Adipose tissue (tissue), 3 donors: Measurements from ENCODE around the gene MAF. TPM values are rescaled to one million over a fixed set of nuclear protein-coding genes. Genes with fewer than 3 reads are reported as not detected.

ENCODE experiments used
- H3K27ac ChIP-seq: one replicate; pipeline ENCODE4 v1.5.1; 2013; ENCODE audit warnings: low read depth, low read length
- WGBS, 3 donors: extraction: QIAGEN DNeasy Blood & Tissue Kit; methylation state at CpG; one replicate each; pipeline ENCODE4 v1.1.7; 2013; 5-methylcytosine and 5-hydroxymethylcytosine counted together
- polyA plus RNA-seq, 3 donors: library from polyadenylated mRNA; stranded (reverse); fragments of 200-250 nt; gene quantifications; one replicate each; pipeline ENCODE4 v1.2.3, GENCODE V29; 2013
- donor health status: healthy with polysubstance abuse.
- donor health status: Bipolar disorder and iron deficiency.
- donor health status: healthy.

The MAF gene
- polyA plus RNA-seq, 3 donors = 2.5 to 30.0 (median 11.7) TPM

- 40 to 78% (median 49%) methylated on average over 5 of the region's 5 CpGs for WGBS, 3 donors
- H3K27ac ChIP-seq = no peak overlapping the region
Observed at GRCh38 chr16:79597277-79598062, 3.1 kb downstream of the MAF start.

- H3K27ac ChIP-seq = no peak overlapping the region
- WGBS, 3 donors = 45 to 73% (median 50%) methylated on average over 7 of the region's 7 CpGs
Observed at GRCh38 chr16:79595931-79596450, 4.5 kb downstream of the MAF start.

GRCh38 chr16:79595231-79595641 lies 5.3 kb downstream of the MAF start:
- H3K27ac ChIP-seq = no peak overlapping the region
- WGBS, 3 donors = 23 to 61% (median 38%) methylated on average over 5 of the region's 5 CpGs

DNA sequence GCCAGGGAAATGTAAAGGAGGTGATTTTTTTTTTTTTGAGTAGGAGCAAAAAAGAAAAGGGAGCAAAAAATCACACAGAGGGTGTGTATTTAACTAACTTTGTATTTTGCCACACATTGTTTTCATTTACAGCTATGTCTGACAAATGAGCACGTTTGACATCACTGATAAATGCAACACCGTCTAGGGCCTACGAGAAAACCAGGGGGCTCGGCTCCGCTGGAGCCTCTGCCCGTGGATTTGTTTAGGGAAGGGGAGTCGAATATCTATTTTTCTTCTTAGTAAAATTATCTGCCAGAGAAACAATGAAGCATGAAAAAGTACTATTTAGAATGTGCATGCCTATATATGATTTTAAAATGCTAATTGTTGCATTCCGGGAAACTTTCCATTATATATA lies 6.8 kb downstream of the MAF start:
- 56 to 79% (median 58%) methylated on average over 8 of the region's 8 CpGs for WGBS, 3 donors
- H3K27ac ChIP-seq = no peak overlapping the region

DNA sequence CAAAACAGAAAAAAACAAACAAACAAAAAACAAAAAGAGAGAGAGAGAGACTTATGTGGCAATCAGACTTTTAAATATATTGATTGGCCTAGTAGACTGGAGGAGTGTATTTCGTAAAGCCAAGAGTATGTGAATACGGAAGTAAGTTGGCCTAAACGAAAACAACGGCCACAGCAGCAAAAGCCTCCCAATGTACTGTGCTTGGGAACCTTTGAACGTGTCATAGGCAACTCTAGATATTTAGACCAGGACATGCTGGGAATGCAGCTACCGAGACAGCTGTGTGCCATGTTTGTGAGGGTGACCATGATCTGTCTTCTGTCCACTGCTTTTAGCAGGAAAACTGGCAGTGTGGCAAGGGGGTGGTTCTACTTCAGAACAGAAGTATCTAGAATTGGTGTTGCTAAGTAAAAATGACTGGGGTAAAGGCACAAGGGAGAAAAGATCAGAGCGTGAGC lies 7.4 kb downstream of the MAF start:
- WGBS, 3 donors = 55 to 77% (median 57%) methylated on average over 7 of the region's 7 CpGs
- H3K27ac ChIP-seq = no peak overlapping the region

- 71 to 85% (median 75%) methylated on average over 4 of the region's 4 CpGs for WGBS, 3 donors
- no peak overlapping the region for H3K27ac ChIP-seq
Observed at GRCh38 chr16:79592186-79592585, 8.4 kb downstream of the MAF start.

DNA sequence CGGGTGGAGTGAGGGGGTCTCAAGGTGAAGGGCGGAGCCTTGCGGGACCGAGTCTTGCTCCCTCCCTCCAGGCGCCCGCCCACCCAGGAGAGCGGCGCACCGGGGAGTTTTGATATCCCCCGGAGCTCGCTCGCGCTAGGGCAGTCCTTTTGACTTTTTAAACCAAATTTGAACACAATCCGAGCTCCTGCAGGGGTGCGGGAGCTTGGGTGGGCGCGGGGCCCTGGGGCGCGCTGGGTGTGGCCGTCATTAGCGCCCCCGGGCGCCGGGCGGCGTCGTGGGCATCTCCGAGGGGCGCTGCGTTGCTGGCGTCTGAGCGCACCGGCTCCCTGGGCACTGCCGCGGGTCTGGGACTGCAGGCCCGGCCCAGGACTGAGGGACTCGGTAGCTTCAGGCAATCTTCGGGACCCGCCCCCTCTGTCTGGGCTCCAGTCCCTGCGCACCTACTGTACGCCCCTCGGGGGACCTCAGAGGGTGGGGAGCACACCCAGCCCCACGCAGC lies 10.9 kb downstream of the MAF start:
- WGBS, 3 donors = 7 to 13% (median 9%) methylated on average over 35 to 43 of the region's 43 CpGs

DNA sequence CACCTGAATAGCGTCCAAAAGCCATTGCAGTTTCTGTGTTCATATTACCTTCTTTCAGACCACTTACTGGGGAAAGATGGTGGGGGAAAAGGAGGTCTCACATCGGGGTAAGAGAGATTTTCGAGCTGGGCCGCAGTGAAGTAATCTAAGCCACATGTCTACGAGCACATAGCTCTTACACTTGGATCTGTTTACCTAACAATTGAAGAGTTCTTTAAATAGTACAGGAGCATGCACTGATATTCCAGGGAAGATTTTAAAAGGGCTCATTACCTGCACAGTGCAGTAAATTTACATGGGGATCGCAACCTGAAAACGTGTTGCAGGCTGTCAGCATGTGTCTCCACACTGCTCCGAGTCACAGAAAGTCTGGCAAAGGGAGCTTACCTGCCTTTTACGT lies 12.6 kb downstream of the MAF start:
- 68 to 87% (median 78%) methylated on average over 9 of the region's 9 CpGs for WGBS, 3 donors
- no peak overlapping the region for H3K27ac ChIP-seq

More for the DNA sequence above, 10.9 kb downstream of the MAF start:
- no peak overlapping the region for H3K27ac ChIP-seq

- H3K27ac ChIP-seq = no peak overlapping the region
- 83% methylated on average over 6 of the region's 6 CpGs for WGBS, 3 donors
Observed at GRCh38 chr16:79587296-79587695, 13.2 kb downstream of the MAF start.

GRCh38 chr16:79582789-79583188 lies 17.7 kb downstream of the MAF start:
- 77 to 84% (median 81%) methylated on average over 6 of the region's 6 CpGs for WGBS, 3 donors
- H3K27ac ChIP-seq = no peak overlapping the region

GRCh38 chr16:79580453-79581191 lies 19.9 kb downstream of the MAF start:
- 57 to 63% (median 61%) methylated on average over 10 of the region's 10 CpGs for WGBS, 3 donors

GRCh38 chr16:79576602-79577001 lies 23.9 kb downstream of the MAF start:
- 39 to 87% (median 87%) methylated on average over 2 of the region's 2 CpGs for WGBS, 3 donors
- no peak overlapping the region for H3K27ac ChIP-seq

More at GRCh38 chr16:79580453-79581191, 19.9 kb downstream of the MAF start:
- no peak overlapping the region for H3K27ac ChIP-seq

DNA sequence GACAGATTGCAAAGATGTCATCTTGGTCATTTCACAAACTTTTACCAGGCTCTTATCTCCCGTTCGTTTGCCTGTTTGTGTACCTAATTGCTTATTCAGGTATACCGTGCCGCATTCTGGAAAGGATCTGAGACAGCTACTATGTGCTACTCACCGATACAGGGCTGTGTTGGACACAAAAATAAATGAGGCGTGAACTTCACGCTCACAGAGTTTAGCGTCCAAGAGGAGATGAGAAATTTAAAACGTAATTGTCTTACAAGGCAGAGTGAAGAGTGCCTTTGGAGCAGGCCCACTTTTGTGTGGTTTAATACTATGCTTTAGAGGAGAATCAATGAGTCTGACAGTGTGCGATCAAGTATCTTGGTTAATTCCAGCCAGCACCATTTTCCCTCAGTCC lies 26.7 kb downstream of the MAF start:
- no peak overlapping the region for H3K27ac ChIP-seq
- WGBS, 3 donors = 69 to 82% (median 82%) methylated on average over 10 of the region's 10 CpGs

- WGBS, 3 donors = 46 to 84% (median 78%) methylated on average over 2 of the region's 2 CpGs
- no peak overlapping the region for H3K27ac ChIP-seq
Observed at GRCh38 chr16:79573071-79573470, 27.5 kb downstream of the MAF start.

GRCh38 chr16:79571903-79572535 lies 28.5 kb downstream of the MAF start:
- WGBS, 3 donors = 32 to 62% (median 53%) methylated on average over 9 of the region's 9 CpGs
- no peak overlapping the region for H3K27ac ChIP-seq

- WGBS, 3 donors = 26 to 36% (median 28%) methylated on average over 8 of the region's 8 CpGs
- H3K27ac ChIP-seq = no peak overlapping the region
Observed at GRCh38 chr16:79571065-79571902, 29.3 kb downstream of the MAF start.

DNA sequence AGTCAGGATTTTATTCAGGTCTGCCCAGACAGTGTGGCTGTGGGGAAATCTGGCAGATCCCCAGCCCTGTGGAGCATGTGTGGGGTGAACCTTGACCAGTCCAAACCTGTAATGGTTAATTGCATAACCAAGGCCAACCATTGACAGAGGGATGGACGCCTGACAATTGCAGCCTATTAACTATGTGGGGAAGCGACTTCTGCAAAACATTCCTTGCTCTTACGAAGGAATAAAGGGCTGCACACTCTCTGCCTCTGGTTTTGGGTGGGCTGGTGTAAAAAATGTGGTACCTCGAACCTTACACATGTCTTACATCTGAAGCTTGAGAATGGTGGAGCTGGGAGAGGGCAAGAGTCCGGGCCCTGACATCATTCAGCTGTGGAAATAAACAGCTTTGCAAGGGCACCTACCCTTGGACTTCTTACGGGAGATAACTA lies 35.8 kb downstream of the MAF start:
- no peak overlapping the region for H3K27ac ChIP-seq
- 71 to 88% (median 86%) methylated on average over 6 of the region's 6 CpGs for WGBS, 3 donors

DNA sequence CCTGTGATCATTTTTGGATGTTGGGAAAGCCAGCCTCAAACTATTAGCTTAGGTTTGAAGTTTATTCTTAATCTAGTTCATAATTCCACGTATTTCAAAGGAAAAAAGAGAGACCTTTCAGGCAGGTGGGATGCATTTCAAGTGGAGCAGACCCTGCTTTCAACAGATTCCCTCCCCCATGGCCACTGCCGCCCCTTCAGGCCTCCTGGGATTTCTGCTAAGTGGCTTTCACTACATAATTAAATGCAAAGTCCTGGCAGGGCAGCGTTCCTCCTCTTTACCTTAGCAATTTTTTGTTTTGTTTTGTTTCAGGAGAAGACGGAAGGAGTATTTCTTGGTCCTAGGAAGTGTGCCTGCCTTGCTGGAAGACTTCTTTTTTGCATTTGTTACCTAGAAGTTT lies 36.6 kb downstream of the MAF start:
- WGBS, 3 donors = 50 to 74% (median 74%) methylated on average over 4 of the region's 4 CpGs
- H3K27ac ChIP-seq = no peak overlapping the region
